Sigmoid colon (tissue), 4 donors: ENCODE data around the gene CDK13.

Source experiments
- CTCF ChIP-seq, 4 experiments: fragments of 450-650 bp in 3 of 4; fragments of 200-600 bp in 1 of 4; IDR thresholded peaks; one replicate each; pipeline ENCODE4 v1.5.1; 2016 to 2019; ENCODE audit warnings: antibody characterized with exemption in 4 of 4, mild to moderate bottlenecking in 3 of 4, moderate library complexity in 2 of 4
- EP300 ChIP-seq, 4 donors: sonication (generic); formaldehyde crosslinking; IDR thresholded peaks; one replicate each; pipeline ENCODE4 v1.6.1; 2017; ENCODE audit warnings: antibody characterized with exemption in 4 of 4
- POLR2A ChIP-seq, 2 donors: fragments of 450-650 bp; IDR thresholded peaks; one replicate each; pipeline ENCODE4 v1.6.1; 2016; ENCODE audit warnings: antibody characterized with exemption in 2 of 2, mild to moderate bottlenecking in 2 of 2, moderate library complexity in 2 of 2
- POLR2AphosphoS5 ChIP-seq, 4 donors: sonication (generic); formaldehyde crosslinking; IDR thresholded peaks; one replicate each; pipeline ENCODE4 v1.6.1; 2017; ENCODE audit warnings: antibody characterized with exemption in 4 of 4

- TF ChIP-seq CTCF (IDR thresholded peaks at IDR 0.05) (no peak), POLR2AphosphoS5 (IDR thresholded peaks at IDR 0.05) (no peak), EP300 (IDR thresholded peaks at IDR 0.05) (no peak), POLR2A (IDR thresholded peaks at IDR 0.05) (no peak)
These were observed 188.9 kb downstream of the CDK13 start for GRCh38 chr7:40138973-40139372.
